SU-DHL-6 (cell line): Measurements from ENCODE around the gene EPB41L3.

ENCODE experiments used
- H2AFZ ChIP-seq: fragments of 200-600 bp; sonication (generic); 2 replicates; pipeline ENCODE4 v1.6.1; 2014; ENCODE audit warnings: low read depth, mild to moderate bottlenecking, moderate library complexity, mixed read lengths, antibody characterized with exemption, low read length; ENCODE audit not compliant: severe bottlenecking
- H3F3A ChIP-seq: fragments of 200-600 bp; shearing (Covaris generic); 2 replicates; pipeline ENCODE4 v1.6.0; 2016; ENCODE audit warnings: antibody characterized with exemption, mild to moderate bottlenecking; ENCODE audit not compliant: insufficient read depth
- H3K27ac ChIP-seq: fragments of 200-600 bp; sonication (generic); 2 replicates; pipeline ENCODE4 v1.5.1; 2016; ENCODE audit warnings: low read depth, mild to moderate bottlenecking, low read length, moderate library complexity, mixed read lengths
- H3K27me3 ChIP-seq: fragments of 200-600 bp; sonication (generic), shearing (Covaris generic); 2 replicates; pipeline ENCODE4 v1.6.0; 2014; ENCODE audit warnings: mild to moderate bottlenecking, low read length
- H3K36me3 ChIP-seq: fragments of 200-600 bp; sonication (generic); 2 replicates; pipeline ENCODE4 v1.6.1; 2014; ENCODE audit warnings: mild to moderate bottlenecking, low read length, mixed read lengths
- H3K4me2 ChIP-seq: fragments of 300-600, 200-600 bp; shearing (Covaris generic), sonication (generic); 2 replicates; pipeline ENCODE4 v1.6.0; 2014; ENCODE audit warnings: low read length, low read depth, mild to moderate bottlenecking; ENCODE audit not compliant: poor library complexity, severe bottlenecking
- H3K4me3 ChIP-seq: fragments of 200-600 bp; sonication (generic); 2 replicates; pipeline ENCODE4 v1.5.1; 2014; ENCODE audit warnings: antibody characterized with exemption, low read length, mild to moderate bottlenecking, mixed read lengths; ENCODE audit not compliant: insufficient read depth, poor library complexity, severe bottlenecking
- H3K79me2 ChIP-seq: fragments of 200-600 bp; sonication (generic); 2 replicates; pipeline ENCODE4 v1.6.1; 2014; ENCODE audit warnings: mild to moderate bottlenecking, low read length, moderate library complexity; ENCODE audit not compliant: insufficient read depth
- H3K9ac ChIP-seq: fragments of 200-600 bp; sonication (generic); 2 replicates; pipeline ENCODE4 v1.7.0; 2014; ENCODE audit warnings: mild to moderate bottlenecking, low read length
- H3K9me2 ChIP-seq: fragments of 200-600 bp; sonication (generic); replicated peaks from 2 replicates; pipeline ENCODE4 v1.6.1; 2014; ENCODE audit warnings: low read length; ENCODE audit not compliant: insufficient read depth
- H3K9me3 ChIP-seq: fragments of 200-600 bp; sonication (generic); 2 replicates; pipeline ENCODE4 v1.6.1; 2014; ENCODE audit warnings: low read length, mixed read lengths; ENCODE audit not compliant: insufficient read depth
- H4K20me1 ChIP-seq: fragments of 200-600 bp; sonication (generic); 2 replicates; pipeline ENCODE4 v1.6.1; 2014; ENCODE audit warnings: low read depth, mild to moderate bottlenecking, antibody characterized with exemption, low read length, moderate library complexity, mixed read lengths
- CTCF ChIP-seq: fragments of 200-600 bp; sonication (generic); IDR thresholded peaks from one replicate; pipeline ENCODE4 v1.5.1; 2017; ENCODE audit warnings: antibody characterized with exemption, mild to moderate bottlenecking, low read length, moderate library complexity; ENCODE audit not compliant: insufficient read depth, poor library complexity, severe bottlenecking
- EZH2phosphoT487 ChIP-seq: fragments of 200-600 bp; sonication (generic), shearing (Covaris generic); conservative IDR thresholded peaks from 2 replicates; pipeline ENCODE4 v1.6.1; 2018; ENCODE audit warnings: mild to moderate bottlenecking, antibody characterized with exemption, low read length, moderate library complexity, mixed read lengths

EPB41L3 gene

DNA sequence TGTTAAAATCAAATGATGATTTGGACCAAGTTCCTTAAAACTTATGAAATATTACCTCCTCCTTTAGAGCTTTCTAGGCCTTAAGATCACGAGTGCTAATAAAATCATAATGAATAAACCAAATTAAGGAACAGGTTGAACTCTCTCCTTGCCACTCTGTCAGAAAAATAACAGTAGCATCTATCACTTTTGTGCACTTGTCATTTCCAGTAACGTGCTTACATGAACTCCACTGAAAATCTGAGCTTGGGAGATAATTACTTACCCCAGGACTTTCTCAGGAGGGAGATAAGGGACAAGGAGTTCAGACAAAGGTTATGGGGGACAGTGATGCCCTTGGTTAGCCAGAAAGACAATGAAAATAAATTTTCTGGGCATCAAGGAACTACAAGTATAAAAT is 36.0 kb downstream of the EPB41L3 start:
- Histone ChIP-seq H3F3A (no peaks in the 10 kb centered on the region), H2AFZ (no peak overlapping the region), H3K9me2 (no peaks in the 10 kb centered on the region), H3K79me2 (no peaks in the 10 kb centered on the region), H3K4me2 (no peak overlapping the region), H3K36me3 (no peaks in the 10 kb centered on the region), H3K9me3 (no peaks in the 10 kb centered on the region), H3K27me3 (no peaks in the 10 kb centered on the region), H4K20me1 (no peaks in the 10 kb centered on the region), H3K4me3 (no peak overlapping the region), H3K27ac (no peak overlapping the region), H3K9ac (no peak overlapping the region)
- TF ChIP-seq CTCF = no peak
- TF ChIP-seq EZH2phosphoT487 = no peak

- no peaks in the 10 kb centered on the region for H3K27me3 ChIP-seq
- H4K20me1 ChIP-seq = no peaks in the 10 kb centered on the region
- H3K27ac ChIP-seq = no peak overlapping the region
- H3K4me2 ChIP-seq = no peak overlapping the region
- H3K9ac ChIP-seq = no peak overlapping the region
- H3F3A ChIP-seq = no peaks in the 10 kb centered on the region
- H3K36me3 ChIP-seq = no peaks in the 10 kb centered on the region
- no peak overlapping the region for H3K4me3 ChIP-seq
- H3K79me2 ChIP-seq = no peaks in the 10 kb centered on the region
- no peaks in the 10 kb centered on the region for H3K9me3 ChIP-seq
- H2AFZ ChIP-seq = no peak overlapping the region
- no peak for TF ChIP-seq CTCF
- TF ChIP-seq EZH2phosphoT487 = no peak
- H3K9me2 ChIP-seq = no peaks in the 10 kb centered on the region
Measured at GRCh38 chr18:5506174-5506573, 37.6 kb downstream of the EPB41L3 start.

GRCh38 chr18:5503740-5504139 is 40.1 kb downstream of the EPB41L3 start:
- Histone ChIP-seq H4K20me1 (no peaks in the 10 kb centered on the region), H3K27ac (no peak overlapping the region), H3F3A (no peaks in the 10 kb centered on the region), H3K9me2 (no peaks in the 10 kb centered on the region), H3K36me3 (no peaks in the 10 kb centered on the region), H3K4me3 (no peak overlapping the region), H3K9ac (no peak overlapping the region), H2AFZ (no peak overlapping the region), H3K9me3 (no peaks in the 10 kb centered on the region), H3K4me2 (no peak overlapping the region), H3K27me3 (no peaks in the 10 kb centered on the region), H3K79me2 (no peaks in the 10 kb centered on the region)
- no peak for TF ChIP-seq CTCF
- TF ChIP-seq EZH2phosphoT487 = no peak
